Measurements from ENCODE around the gene SEL1L2.

GRCh38 chr20:13883425-13883824, 107.0 kb downstream of the SEL1L2 start:
- TF ChIP-seq CTCF (IDR thresholded peaks at IDR 0.05) (no peak), EP300 (IDR thresholded peaks at IDR 0.05) (no peak), POLR2AphosphoS5 (IDR thresholded peaks at IDR 0.05) (no peak), POLR2A (IDR thresholded peaks at IDR 0.05; ENCODE audit: low read depth) (no peak)
